Renal cortex interstitium (tissue), 11 donors: ENCODE results near the gene ZIC5. TPM values are rescaled to one million over a fixed set of nuclear protein-coding genes. Genes with fewer than 3 reads are reported as not detected.

Source experiments
- DNase-seq, 11 donors: peaks; one replicate each; pipeline ENCODE4 v3.0.0-alpha.2; 2013; ENCODE audit warnings: low read depth in 9 of 11, low spot score in 4 of 11; ENCODE audit errors: extremely low read depth in 1 of 11
- polyA plus RNA-seq, 3 donors: library from polyadenylated mRNA; unstranded; fragments of 120-200 nt; gene quantifications; one replicate each; pipeline ENCODE4 v1.2.1, GENCODE V29; 2013; ENCODE audit not compliant: insufficient read length in 3 of 3

Gene ZIC5
- polyA plus RNA-seq, 3 donors: 0.01 to 0.09 (median 0.05) TPM

DNA sequence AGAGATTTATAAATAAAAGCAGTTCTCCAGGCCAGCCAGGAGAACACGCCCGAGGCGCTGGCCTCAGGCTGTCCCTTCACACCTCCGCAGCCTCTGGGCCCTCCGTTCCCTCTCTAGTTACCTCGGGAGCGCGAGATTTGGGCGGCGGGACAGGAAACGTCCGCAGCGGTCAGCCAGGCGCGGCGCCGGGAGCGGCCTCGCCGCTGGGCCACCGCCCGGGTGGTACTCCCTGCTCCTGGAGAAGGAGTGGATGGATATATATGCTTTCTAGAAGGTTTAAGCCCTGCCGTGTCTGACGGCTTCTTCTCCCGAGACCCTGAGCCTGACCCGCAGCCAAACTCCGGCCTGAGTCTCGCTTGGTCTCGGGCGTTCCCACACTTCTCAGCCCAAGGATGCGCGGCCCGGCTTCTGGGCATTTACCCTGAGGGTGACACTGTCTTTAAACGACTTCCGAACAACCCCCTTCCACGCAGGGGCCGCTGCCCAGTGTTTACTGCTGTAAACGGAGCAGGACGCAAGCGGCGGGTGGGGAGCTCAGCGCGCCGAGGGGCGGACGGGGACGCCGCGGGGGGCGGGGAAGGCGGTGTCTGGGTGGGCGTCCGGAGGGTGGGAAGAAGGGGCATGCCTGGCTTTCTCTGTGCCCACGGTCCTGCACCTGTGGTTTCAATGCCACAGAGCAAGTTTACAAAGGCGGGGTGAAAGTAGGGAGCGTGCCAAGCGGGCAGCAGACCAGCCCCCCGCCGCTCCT, 8.1 kb upstream of the ZIC5 start:
- no peak for DNase-seq

DNA sequence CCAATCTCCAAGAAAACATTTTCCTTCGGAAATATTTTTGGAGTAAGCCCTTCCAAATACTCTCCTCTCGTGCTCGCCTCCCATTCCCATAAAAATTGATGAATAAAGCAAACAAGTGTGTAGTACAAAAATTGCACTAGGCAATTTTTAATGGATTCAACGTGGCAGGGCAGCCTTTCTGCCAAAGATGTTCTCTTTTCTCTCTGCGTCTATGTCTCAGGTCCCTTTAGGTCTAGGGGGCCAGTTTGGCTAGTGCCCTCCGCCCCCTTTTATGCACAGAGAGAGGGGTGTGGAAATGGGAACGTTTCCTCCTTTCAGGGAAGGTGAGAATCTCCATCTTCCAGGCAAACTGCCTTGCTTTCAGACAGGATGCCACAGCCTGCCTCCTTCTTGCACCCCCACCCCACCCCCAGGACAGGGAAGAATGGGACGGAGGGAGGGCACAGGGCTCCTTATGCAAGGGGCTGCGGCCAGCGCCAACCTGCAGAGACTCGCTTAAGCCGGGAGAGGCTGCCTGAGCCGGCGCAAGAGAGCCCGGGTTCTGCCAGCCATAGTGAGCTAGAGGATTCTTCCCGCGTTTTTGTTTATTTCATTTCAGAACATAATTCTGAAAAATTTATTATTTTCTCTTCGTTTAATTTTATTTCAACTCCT, 7.4 kb upstream of the ZIC5 start:
- no peak for DNase-seq

DNA sequence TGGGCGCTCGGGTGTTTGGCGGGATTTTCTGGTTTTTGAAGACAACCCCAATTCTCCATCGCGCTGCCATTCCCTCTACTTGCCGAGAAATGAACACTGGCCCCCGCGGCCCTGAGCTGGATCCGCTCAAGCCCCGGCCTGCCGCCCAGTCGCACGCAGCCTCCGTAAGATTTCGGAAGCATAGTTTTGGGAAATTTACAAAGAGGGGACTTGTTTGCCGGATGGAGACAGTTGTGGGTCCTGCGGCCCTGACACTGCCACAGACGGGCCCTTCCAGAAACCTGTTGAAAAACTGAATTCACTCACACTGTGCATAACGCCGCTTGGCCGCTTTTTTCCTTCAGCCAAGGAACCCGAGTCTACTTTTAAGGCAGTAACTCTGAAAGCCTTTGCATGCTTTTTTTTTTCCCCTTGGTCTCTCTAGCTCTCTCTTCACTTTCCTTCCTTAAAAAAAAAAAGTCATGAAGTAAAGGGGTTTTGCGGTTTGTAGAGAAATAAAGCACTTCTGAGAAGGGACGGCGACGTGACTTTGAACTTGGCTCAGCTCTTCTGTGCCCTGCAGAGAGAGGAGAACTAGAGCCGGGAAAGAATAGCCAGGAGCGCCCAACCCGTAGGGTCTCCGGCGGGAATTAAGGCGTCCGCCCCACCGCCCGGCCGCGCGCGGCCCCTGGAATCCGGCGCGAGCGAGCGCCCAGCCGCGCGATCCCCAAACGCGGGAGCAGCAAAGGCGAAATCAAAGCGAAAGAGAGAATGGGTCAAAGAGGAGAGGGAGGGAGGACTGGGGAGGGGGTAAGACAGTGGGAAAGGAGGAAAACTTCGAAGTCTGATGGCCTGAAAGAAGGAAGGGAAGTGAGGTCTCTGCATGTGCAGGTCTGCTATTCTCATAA, 6.6 kb upstream of the ZIC5 start:
- DNase-seq: no peak

DNA sequence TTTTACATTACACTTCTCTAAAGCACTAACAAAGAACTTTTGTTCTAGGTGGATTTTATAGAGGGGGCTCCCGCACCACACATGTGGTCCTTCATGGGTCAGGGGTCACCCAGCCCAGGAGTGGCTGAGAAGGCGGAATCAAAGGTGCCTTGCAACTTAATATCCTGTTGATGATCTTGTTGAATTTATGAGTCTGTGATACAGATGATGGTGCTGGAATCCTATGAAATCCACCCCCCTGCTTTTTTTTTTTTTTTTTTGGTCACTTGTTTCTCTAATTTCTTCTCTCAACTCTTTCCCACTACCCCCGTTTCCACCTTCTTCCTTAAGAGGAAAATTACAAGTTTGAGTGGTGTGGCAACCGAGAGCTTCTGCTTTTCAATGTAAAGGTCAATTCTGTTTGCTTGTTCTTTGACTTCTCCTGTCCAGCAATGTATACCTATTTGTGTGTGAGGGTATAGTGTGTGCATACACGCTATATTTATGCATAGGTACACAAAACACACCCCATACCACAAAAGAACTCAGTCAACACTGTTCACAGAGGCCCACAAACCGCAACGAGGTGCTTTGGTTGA, 5.9 kb upstream of the ZIC5 start:
- DNase-seq: no peak

- no peak for DNase-seq
Observed at GRCh38 chr13:99976575-99976974, 5.0 kb upstream of the ZIC5 start.

DNA sequence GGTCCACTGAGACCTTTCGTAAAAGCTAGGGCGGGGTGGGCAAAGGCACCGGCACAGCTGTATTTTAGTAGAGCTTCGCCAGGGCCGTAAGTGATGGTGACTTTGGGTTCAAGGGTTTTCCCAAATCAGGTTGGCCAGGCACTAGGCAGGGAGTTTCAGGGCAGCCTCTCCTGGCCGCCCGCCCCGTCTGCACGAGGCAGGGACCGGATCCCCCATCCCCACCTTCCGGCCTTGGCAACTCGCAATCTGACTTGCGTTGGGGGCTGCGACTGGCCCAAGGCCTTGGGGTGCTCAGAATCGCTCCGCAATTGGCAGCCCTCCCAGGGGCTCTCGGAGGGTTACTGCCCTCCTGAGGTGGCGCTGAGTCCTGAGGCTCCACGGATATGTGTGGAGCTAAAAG, 4.1 kb upstream of the ZIC5 start:
- DNase-seq: no peak

GRCh38 chr13:99974939-99975561, 3.5 kb upstream of the ZIC5 start:
- DNase-seq: no peak

DNA sequence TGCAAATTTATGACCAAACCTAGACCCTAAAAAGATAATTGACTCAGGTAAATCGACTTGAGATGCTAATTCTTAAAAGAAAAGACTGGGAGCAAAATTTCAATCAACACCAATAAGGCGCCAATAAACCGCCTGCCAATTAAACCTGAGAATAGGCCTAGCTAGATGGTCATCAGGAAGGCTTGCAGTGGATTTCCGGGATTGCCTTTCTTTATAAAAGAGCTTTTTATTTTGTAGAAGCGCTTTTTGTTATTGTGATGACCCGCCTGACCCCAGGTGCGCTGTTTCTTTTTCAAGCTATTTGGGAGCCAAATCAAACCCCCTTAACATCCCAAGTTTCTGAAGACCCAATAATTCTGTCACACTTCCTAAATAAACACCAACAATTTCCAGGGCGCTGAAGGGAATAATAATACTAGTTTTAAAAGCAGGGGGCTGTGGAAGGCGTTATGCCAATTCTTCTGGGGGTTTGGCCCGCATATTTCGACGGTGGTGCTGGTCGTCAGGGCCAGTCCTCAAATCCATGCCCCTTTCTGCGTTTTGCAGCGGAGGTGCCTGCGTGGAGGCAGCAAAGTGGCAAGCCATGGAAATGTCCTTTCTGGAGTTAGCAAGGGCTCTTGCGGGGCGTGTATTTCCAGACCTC, 2.9 kb upstream of the ZIC5 start:
- DNase-seq: no peak

DNA sequence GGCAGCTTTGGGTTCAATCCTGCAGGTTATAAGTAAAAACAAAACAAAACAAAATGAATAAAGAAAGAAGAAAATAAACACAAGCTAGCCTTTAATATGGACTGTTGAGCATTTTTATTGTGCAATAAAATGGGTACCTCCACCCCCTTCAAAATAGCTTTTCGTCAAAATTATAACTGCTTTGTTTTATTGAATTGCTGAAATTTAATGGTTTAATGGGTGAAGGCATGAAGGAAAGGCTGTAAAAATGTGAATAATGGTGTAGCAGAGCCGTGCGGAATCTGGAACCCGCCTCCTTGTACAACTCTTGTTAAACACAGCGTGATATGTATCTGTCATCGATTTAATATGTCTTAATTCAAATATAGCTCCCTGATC, 2.2 kb upstream of the ZIC5 start:
- DNase-seq: no peak

DNA sequence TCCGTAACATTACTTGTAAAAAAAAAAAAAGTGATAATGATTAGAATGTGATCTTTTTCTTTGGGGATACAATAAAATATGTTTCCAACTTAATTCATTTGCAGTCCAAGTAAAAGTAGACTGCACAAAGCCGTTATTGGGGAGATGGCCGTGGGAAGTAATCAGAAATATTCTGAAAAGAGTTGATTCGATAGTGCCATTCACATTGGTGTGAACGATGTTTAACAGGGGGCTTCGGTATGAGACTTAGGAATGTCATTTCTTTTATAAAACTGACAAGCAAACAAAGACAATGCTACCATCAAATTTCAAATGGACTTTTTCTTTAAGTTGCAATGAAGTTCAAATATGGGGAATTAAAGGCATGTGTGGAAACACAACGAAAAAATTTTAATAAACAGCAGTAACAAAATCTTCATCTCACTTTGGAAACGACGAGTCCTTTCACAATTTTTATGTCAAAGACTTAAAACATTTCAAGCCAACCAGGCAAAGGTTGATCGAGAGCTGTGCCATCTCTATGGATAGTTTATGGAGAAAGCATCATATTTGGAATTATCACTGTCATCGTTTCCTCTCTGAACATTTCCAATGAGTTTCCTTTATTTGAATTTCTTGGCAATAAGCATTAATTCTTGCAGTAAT, 1.7 kb upstream of the ZIC5 start:
- no peak for DNase-seq

DNA sequence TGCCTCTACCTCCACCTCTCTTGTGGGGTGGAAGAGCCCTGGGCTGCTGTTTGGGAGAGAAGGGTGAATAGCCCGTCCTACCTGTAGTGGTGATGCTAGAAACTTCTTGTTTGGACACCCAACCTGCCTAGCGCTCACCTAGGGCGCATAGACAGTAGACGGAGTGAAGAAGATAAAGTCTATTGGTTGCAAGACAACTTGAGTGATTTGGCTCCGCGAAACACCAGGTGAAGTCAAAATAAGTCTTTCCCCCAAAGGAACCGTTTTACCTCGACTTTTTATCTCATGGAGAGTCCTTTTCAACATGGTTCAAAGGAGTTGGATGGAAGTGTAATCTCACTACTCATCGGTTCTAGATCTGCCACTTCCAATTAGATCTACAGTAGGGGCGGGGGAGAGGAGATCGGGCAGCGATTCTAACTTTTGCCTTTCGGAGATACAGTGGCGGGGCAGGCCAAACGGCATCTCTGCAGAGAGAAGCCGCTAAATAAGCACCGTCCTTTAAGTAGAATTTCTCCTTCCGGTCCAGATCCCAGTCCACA, 694 bp upstream of the ZIC5 start:
- DNase-seq: no peak

DNA sequence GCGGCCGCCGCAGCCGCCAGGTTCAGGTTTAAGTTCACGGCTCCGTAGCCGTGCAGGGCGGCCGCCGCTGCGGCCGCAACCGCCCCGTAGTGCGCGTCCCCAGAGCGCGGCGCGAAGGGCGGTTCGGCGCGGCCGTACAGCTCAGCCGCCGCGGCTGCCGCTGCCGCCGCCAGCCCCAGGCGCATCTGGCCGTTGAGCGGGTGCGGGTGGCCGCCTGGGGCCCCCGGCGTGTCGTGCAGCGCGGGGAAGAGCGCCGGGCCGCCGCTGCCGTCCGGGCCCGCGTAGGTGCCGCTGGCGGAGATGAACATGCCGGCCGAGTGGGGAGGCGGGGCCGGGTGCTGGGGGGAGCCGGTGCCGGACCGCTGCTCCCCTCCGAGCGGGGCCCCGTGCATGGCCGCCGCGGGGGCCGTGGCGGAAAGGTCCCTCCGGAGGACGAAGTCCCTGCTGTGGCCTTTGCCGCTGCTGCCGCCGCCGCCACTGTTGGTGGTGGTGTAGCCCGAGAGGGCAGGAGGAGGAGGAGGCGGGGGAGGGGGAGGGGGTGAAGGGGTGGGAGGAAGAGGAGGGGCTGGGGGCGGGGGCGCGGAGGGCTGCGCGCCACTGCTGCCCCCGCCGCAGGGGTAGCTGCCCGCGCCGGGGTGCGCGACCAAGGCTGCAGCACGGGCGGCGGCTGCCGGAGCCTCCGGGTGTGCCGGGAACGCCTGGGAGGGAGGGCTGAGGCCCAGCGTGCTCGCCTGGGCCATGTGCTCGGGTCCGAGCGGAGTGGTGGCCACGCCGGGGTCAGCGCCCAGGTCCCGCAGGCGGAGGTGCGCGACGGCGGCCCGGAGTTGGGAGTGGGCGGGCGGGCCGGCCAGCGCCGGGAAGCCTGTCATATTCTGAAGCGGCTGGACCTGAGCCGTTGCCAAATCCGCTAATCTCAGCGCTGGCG, 654 bp downstream of the ZIC5 start:
- DNase-seq: no peak

DNA sequence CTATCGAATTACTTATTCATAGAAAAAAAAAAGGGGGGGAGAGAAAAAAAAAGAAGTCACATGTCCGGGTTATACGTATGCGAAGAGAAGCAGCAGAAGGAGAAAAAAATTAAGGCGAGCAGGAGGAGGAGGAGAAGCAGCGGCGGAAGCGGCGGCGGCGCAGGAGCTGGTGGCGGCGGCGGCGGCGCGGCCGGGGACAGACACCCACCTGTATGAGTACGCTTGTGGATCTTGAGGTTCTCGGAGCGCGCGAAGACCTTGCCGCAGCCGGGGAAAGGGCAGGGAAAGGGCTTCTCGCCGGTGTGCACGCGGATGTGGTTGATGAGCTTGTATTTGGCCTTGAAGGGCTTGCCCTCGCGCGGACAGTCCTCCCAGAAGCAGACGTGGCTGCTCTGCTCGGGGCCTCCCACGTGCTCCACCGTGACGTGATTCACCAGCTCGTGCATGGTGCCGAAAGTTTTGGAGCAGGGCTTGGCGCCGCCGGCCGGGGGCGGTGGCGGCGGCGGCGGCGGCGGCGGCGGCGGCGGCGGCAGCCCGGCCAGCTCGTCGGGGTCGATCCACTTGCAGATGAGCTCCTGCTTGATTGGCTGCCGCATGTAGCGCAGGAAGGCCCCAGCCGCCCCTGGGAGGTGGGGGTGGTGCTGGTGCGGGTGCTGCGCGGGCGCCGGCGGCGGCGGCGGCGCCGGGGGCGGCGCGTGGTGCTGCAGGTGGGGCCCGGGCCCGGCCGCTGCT, 1.5 kb downstream of the ZIC5 start:
- no peak for DNase-seq

DNA sequence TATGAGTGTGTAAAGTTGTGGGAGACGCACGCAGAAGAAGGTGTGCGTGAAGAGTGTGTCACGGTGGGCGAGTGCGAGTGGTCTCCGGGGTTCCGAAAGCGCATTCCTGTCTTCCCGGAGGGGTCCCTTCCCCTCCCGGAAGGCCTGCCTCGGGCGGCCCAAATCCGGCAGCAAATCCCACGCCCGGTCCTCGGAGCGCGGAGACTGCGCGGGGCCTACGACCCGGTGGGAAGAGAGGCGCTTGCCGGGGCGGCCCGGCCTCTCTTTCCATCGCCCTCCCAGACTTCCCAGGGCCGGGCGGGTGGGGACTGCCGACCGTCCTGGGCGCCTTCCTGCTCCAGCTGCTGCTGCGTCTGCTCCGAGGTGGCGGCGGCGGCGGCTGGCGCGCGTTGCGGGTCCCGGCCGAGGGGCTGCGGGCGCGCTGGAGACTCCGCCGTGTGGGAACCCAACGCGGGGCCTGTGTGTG, 2.1 kb downstream of the ZIC5 start:
- DNase-seq: no peak

GRCh38 chr13:99968521-99969452, 2.8 kb downstream of the ZIC5 start:
- no peak for DNase-seq
